ENCODE measurements around the gene SLC25A17.

- TF ChIP-seq GATA2 (IDR thresholded peaks at IDR 0.05; ENCODE audit: low read depth, low read length) (no peak), GATA3 (IDR thresholded peaks at IDR 0.05; ENCODE audit: low read depth, low read length) (no peak)
These were observed 30.0 kb downstream of the SLC25A17 start for GRCh38 chr22:40789131-40789530.

Data from SH-SY5Y (cell line).